Left lung (tissue), 10 donors: Measurements from ENCODE around the gene PRUNE2. TPM values are rescaled to one million over a fixed set of nuclear protein-coding genes. Genes with fewer than 3 reads are reported as not detected.

Experiments
- ATAC-seq: fragments of 200-7000 bp; cut with Tn5 transposase; one replicate; pipeline ENCODE4 v1.9.1; 2020; ENCODE audit warnings: moderate library complexity
- DNase-seq, 4 donors: peaks; one replicate each; pipeline ENCODE4 v3.0.0-alpha.2; 2013 to 2020
- H3K27ac ChIP-seq, 2 donors: fragments of 200-600 bp; sonication (generic) in 1 of 2; one replicate each; pipeline versions ENCODE4 v1.5.0 to v1.8.0; 2020 to 2021
- H3K27me3 ChIP-seq, 2 donors: fragments of 200-600 bp; sonication (generic) in 1 of 2; one replicate each; pipeline versions ENCODE4 v1.5.0 to v1.8.0; 2020 to 2021
- H3K36me3 ChIP-seq, 2 donors: fragments of 200-600 bp; sonication (generic) in 1 of 2; one replicate each; pipeline versions ENCODE4 v1.5.0 to v1.8.0; 2020 to 2021
- H3K4me1 ChIP-seq, 2 donors: fragments of 200-600 bp; one replicate each; pipeline ENCODE4 v1.8.0; 2021
- H3K4me3 ChIP-seq, 2 donors: fragments of 200-600 bp; sonication (generic) in 1 of 2; one replicate each; pipeline versions ENCODE4 v1.5.0 to v1.8.0; 2020 to 2021; ENCODE audit warnings: mild to moderate bottlenecking in 1 of 2
- H3K9me3 ChIP-seq, 2 donors: fragments of 200-600 bp; sonication (generic) in 1 of 2; one replicate each; pipeline versions ENCODE4 v1.5.0 to v1.8.0; 2020 to 2021
- CTCF ChIP-seq, 2 donors: fragments of 200-600 bp; sonication (generic) in 1 of 2; IDR thresholded peaks; one replicate each; pipeline versions ENCODE4 v1.5.0 to v1.8.0; 2021; ENCODE audit warnings: antibody characterized with exemption in 2 of 2
- intact Hi-C, 2 donors: fragments of 100-400 bp; cut with DNase I; formaldehyde crosslinking; loops; one replicate each; pipeline versions ENCODE4 v1.11.2 to v1.14.2; 2022
- polyA plus RNA-seq, 6 donors: library from polyadenylated mRNA; unstranded; fragments of 120-200 nt; gene quantifications; one replicate each; pipeline ENCODE4 v1.2.1, GENCODE V29; 2013; ENCODE audit not compliant: insufficient read length in 6 of 6
- total RNA-seq, 2 donors: library from RNA; stranded (reverse); fragmentation: NEBNext Ultra II Directional; extraction: Animal tissue kit (Norgen Biotek cat#: 25700); gene quantifications; one replicate each; pipeline ENCODE4 v1.2.1, GENCODE V29; 2021
- donor health status: DM: no; HTN: yes; CAD: no.
- donor health status: DM: no; HTN: no; CAD: no.

The PRUNE2 gene
- total and polyA plus RNA-seq, 8 donors: 2.0 to 17.7 (median 4.1) TPM

DNA sequence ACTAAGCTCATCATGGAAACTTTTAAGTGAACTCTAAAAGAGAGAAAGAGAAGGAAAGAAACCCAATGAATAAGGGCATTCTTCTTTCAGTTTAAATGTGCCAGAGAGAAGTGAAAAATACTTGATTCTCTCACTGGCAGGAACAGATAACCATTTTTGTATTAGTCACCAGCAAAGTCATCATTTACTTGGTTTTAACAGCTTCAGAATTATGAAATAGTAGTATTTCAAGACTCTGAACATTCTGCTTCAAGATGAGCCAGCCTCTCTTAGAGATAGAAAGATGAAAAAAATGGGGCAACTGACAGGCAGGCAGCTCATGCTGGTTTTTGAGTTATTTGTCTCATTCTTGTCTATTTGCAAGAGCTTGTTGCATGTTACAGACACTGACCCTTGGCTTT is 343.4 kb downstream of the PRUNE2 start:
- peak; percentile 50 for ATAC-seq
- Histone ChIP-seq H3K36me3 (no peaks in the 10 kb centered on the region), H3K4me3 (no peak overlapping the region), H3K27ac (peak overlapping the region; percentile 33 to 72), H3K27me3 (no peaks in the 10 kb centered on the region), H3K9me3 (no peaks in the 10 kb centered on the region), H3K4me1 (peaks cover 0 to 51% of the 10 kb centered on the region in 2 donors)
- no peak for TF ChIP-seq CTCF (IDR thresholded peaks at IDR 0.05)
- intact Hi-C loops: no loop called here
- DNase-seq: no peak

- Histone ChIP-seq H3K36me3 (no peaks in the 10 kb centered on the region), H3K9me3 (no peaks in the 10 kb centered on the region), H3K4me1 (peaks cover 0 to 51% of the 10 kb centered on the region in 2 donors), H3K27ac (peak overlapping the region; percentile 33 to 72), H3K4me3 (no peak overlapping the region), H3K27me3 (no peaks in the 10 kb centered on the region)
- no peak for DNase-seq
- TF ChIP-seq CTCF (IDR thresholded peaks at IDR 0.05): no peak
- intact Hi-C loops: no loop called here
- ATAC-seq: no peak
Observed at GRCh38 chr9:76561900-76562299, 344.0 kb downstream of the PRUNE2 start.

Other genes starting within 250 kb of the PRUNE2 start
- under 1 TPM in 1 of 2 donors, not detected in 1; 0.16 TPM for gene PCA3, start 141.7 kb downstream of the PRUNE2 start, total RNA-seq
- under 1 TPM; 0.21 to 0.46 (median 0.35) TPM for gene PCA3, start 141.7 kb downstream of the PRUNE2 start, polyA plus RNA-seq
- not detected for gene FOXB2, start 113.5 kb upstream of the PRUNE2 start, total RNA-seq
- gene FOXB2, start 113.5 kb upstream of the PRUNE2 start, polyA plus RNA-seq: not detected